GM10266 (cell line): ENCODE data around the gene LAMA4.
A peak's percentile ranks its signal among the peaks of the same experiment; 100 is the strongest.

Source experiments
- DNase-seq: peaks from one replicate; pipeline ENCODE4 v3.0.0; 2012; ENCODE audit errors: extremely low spot score
- CTCF ChIP-seq: IDR thresholded peaks from 2 replicates; pipeline ENCODE4 v1.5.1; 2012; ENCODE audit warnings: mild to moderate bottlenecking, low read depth; ENCODE audit not compliant: control insufficient read depth, insufficient read depth; ENCODE audit errors: missing control alignments

Gene LAMA4

GRCh38 chr6:112188906-112189305 lies 65.5 kb downstream of the LAMA4 start:
- no peak for TF ChIP-seq CTCF
- DNase-seq: no peak

- DNase-seq: no peak
- TF ChIP-seq CTCF: no peak
These were observed 66.6 kb downstream of the LAMA4 start for GRCh38 chr6:112187736-112188135.

- no peak for TF ChIP-seq CTCF
- DNase-seq: no peak
These were observed 69.4 kb downstream of the LAMA4 start for GRCh38 chr6:112184951-112185350.

- no peak for TF ChIP-seq CTCF
- DNase-seq: no peak
These were observed 71.1 kb downstream of the LAMA4 start for GRCh38 chr6:112183271-112183671.

GRCh38 chr6:112181130-112181529 lies 73.2 kb downstream of the LAMA4 start:
- no peak for DNase-seq
- TF ChIP-seq CTCF: no peak

GRCh38 chr6:112180095-112180820 lies 74.1 kb downstream of the LAMA4 start:
- DNase-seq: peak; percentile 45
- TF ChIP-seq CTCF: peak; percentile 61

- no peak for TF ChIP-seq CTCF
- DNase-seq: no peak
These were observed 74.7 kb downstream of the LAMA4 start for GRCh38 chr6:112179631-112180030.
